HG03175 (cell line): ENCODE results near the gene TDP2.
"Not testable (repeated sequence)": the region's sequence is repeated elsewhere in the genome, so short reads cannot be mapped to it uniquely, and the experiment has no call there.

Experiments used
- ATAC-seq: cut with Tn5 transposase; IDR thresholded peaks from one replicate; pipeline ENCODE4 v1.9.1; 2021; ENCODE audit warnings: mild to moderate bottlenecking, moderate library complexity; ENCODE audit not compliant: unreplicated experiment

The TDP2 gene

GRCh38 chr6:24655215-24655614 lies 11.5 kb downstream of the TDP2 start:
- ATAC-seq, result no peak

GRCh38 chr6:24650365-24650764 lies 16.3 kb downstream of the TDP2 start:
- ATAC-seq, result no peak

GRCh38 chr6:24649691-24650090 lies 17.0 kb downstream of the TDP2 start:
- ATAC-seq, result no peak

- ATAC-seq, result no peak
Measured at GRCh38 chr6:24648276-24648675, 18.4 kb downstream of the TDP2 start.

GRCh38 chr6:24646771-24647170 lies 19.9 kb downstream of the TDP2 start:
- no peak for ATAC-seq

GRCh38 chr6:24644377-24644776 lies 22.3 kb downstream of the TDP2 start:
- no peak for ATAC-seq

GRCh38 chr6:24643920-24644319 lies 22.8 kb downstream of the TDP2 start:
- ATAC-seq, result no peak

GRCh38 chr6:24642061-24642460 lies 24.6 kb downstream of the TDP2 start:
- ATAC-seq, result no peak

GRCh38 chr6:24640631-24641030 lies 26.1 kb downstream of the TDP2 start:
- ATAC-seq, result not testable (repeated sequence)

GRCh38 chr6:24640166-24640565 lies 26.5 kb downstream of the TDP2 start:
- no peak for ATAC-seq

- ATAC-seq, result no peak
Measured at GRCh38 chr6:24636681-24637080, 30.0 kb downstream of the TDP2 start.

- no peak for ATAC-seq
Measured at GRCh38 chr6:24632573-24632972, 34.1 kb downstream of the TDP2 start.

- ATAC-seq, result no peak
Measured at GRCh38 chr6:24631671-24632070, 35.0 kb downstream of the TDP2 start.

- ATAC-seq, result no peak
Measured at GRCh38 chr6:24630856-24631505, 35.7 kb downstream of the TDP2 start.

- no peak for ATAC-seq
Measured at GRCh38 chr6:24621626-24622289, 44.9 kb downstream of the TDP2 start.

GRCh38 chr6:24620637-24621036 lies 46.1 kb downstream of the TDP2 start:
- ATAC-seq, result no peak

- ATAC-seq, result no peak
Measured at GRCh38 chr6:24619661-24620060, 47.0 kb downstream of the TDP2 start.

- no peak for ATAC-seq
Measured at GRCh38 chr6:24614648-24615047, 52.1 kb downstream of the TDP2 start.

- no peak for ATAC-seq
Measured at GRCh38 chr6:24614043-24614420, 52.7 kb downstream of the TDP2 start.

- no peak for ATAC-seq
Measured at GRCh38 chr6:24613361-24614042, 53.2 kb downstream of the TDP2 start.

- ATAC-seq, result no peak
Measured at GRCh38 chr6:24610672-24611071, 56.0 kb downstream of the TDP2 start.
